Activated T-cell treated with anti-CD3 and anti-CD28 coated beads, Interleukin-2, amount 50 U/mL, for 48 hours (primary cell): ENCODE results near the gene MYL10.

Experiments used
- DNase-seq, 2 experiments: peaks; one replicate each; pipeline ENCODE4 v3.0.0-alpha.2; 2020

The MYL10 gene

GRCh38 chr7:101564778-101565211, 64.3 kb downstream of the MYL10 start:
- DNase-seq: no peak

GRCh38 chr7:101563943-101564777, 64.9 kb downstream of the MYL10 start:
- DNase-seq: no peak
